ENCODE data around the gene DDX19B.

- no peak for TF ChIP-seq POLR2A (IDR thresholded peaks at IDR 0.05)
- peak in 2 of 11 experiments; percentile 20 to 22 for TF ChIP-seq CTCF (IDR thresholded peaks at IDR 0.05 in 8 of 11, conservative IDR thresholded peaks at IDR 0.05 in 3 of 11)
Measured at GRCh38 chr16:70254180-70254964, 44.6 kb upstream of the DDX19B start.
